MG63 (cell line): ENCODE data around the gene CCDC182. TPM values are rescaled to one million over a fixed set of nuclear protein-coding genes. Genes with fewer than 3 reads are reported as not detected.

ENCODE experiments used
- DNase-seq: peaks from one replicate; pipeline ENCODE4 v3.0.0-alpha.2; 2020
- H3K27me3 ChIP-seq: fragments of 250-450 bp; sonication (Bioruptor Pico); 2 replicates; pipeline ENCODE4 v1.5.1; 2020; ENCODE audit warnings: mild to moderate bottlenecking, moderate library complexity
- H3K36me3 ChIP-seq: fragments of 250-450 bp; sonication (Bioruptor Pico); 2 replicates; pipeline ENCODE4 v1.5.1; 2020; ENCODE audit warnings: mild to moderate bottlenecking, moderate library complexity
- H3K4me3 ChIP-seq: fragments of 250-450 bp; sonication (Bioruptor Pico); 2 replicates; pipeline ENCODE4 v1.5.1; 2020; ENCODE audit warnings: mild to moderate bottlenecking, moderate library complexity
- H3K9me3 ChIP-seq: fragments of 250-450 bp; sonication (Bioruptor Pico); 2 replicates; pipeline ENCODE4 v1.5.1; 2020; ENCODE audit warnings: mild to moderate bottlenecking, moderate library complexity
- total RNA-seq: library from RNA; depleted of rRNA; stranded (reverse); fragments of >200 nt; shearing (Covaris generic); gene quantifications from 2 replicates; pipeline ENCODE4 v1.2.3, GENCODE V29; 2014; ENCODE audit warnings: low replicate concordance

Gene CCDC182
- total RNA-seq, 1 experiment from 2014 or later: not detected

DNA sequence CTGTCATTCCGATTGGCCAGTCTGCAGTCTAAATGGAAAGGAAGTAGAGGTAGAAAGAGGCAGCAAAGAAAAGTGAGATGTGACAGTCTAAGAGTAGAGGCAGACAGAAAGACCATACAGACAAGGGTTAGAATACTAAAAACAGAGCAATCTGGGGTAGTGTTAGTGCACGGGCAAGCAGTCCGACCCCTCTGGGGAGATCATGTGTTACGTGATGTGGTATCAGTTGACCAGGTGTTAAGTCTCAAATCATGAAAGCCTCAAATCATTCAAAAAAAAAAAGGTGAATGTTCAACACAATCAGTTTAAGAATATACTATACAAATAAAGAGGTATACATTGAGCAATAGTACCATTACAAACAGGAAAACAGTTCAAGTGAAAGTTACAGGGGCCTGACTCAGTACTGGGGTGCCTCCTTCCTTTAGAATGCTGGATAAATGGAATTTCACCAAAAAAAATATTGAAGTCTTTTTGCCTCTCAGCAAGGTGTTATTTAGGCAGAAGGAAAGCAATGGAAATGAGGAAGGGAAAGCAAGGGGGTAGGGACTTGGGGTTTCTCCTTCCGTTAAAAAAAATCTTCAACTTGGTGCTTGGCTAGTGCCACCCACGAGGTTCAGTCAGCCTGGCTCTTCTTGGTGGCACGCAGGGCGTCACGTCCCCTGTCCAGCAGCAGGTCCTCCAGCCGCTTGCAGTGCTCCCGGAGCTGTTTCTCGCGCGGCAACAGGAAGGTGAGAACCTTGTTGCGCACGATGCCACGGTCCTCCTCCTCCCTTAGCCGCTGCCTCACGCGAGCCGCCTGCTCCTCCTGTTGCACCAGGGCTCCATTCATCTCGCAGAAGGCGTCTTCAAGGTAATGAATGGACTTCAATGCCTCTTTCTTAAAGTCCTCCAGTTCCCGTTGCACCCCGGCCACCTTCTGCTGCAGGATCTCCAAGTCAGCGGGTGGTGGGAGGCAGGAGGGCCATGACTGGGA lies 616 bp downstream of the CCDC182 start:
- Histone ChIP-seq H3K27me3 (peaks cover 12% of the 10 kb centered on the region), H3K9me3 (no peaks in the 10 kb centered on the region), H3K4me3 (no peak overlapping the region), H3K36me3 (no peaks in the 10 kb centered on the region)
- DNase-seq: no peak

GRCh38 chr17:57740235-57740528 lies 4.9 kb downstream of the CCDC182 start:
- Histone ChIP-seq H3K4me3 (no peak overlapping the region), H3K27me3 (no peaks in the 10 kb centered on the region; the same call in 1 of the 2 replicates), H3K36me3 (no peaks in the 10 kb centered on the region), H3K9me3 (no peaks in the 10 kb centered on the region)
- no peak for DNase-seq

DNA sequence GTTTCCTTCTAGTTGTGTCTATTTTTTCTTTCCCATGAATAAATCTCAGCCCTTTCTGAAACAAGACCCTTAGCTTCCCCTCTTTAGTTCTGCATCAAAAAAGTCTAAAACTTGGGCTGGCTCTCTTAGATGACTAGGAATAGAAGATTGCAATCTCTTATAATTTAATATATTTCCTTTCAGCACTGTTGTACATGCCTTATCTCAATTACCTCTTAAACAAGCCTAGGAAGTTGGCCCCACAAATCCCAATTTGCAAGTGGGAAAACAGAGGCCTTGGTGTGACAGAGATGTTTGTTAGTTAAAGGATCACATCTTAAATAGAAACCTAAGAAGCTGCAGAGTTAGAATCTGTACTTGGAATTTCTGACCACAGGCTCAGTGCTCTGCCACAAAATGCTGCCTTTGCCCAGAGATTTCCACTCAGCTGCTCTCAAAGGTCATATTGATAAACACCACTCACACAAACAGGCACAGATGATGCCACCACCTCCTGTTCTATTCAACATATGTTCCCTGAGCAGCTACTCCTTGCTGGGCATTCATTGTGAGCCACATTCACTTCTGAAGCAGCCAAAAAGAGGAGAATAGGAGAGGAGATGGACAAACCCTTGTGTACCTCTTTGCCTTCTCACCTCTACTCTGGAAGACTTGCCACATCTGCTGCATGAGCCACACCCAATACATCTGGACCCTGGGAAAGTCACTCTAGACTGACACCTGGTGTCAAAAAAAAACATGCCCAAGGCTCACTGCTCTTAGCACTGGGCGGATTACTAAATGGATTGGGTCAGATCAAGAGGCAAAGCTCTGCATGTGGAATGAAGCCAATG lies 5.5 kb downstream of the CCDC182 start:
- no peaks in the 10 kb centered on the region for H3K9me3 ChIP-seq
- H3K4me3 ChIP-seq: no peak overlapping the region
- no peaks in the 10 kb centered on the region for H3K36me3 ChIP-seq
- no peaks in the 10 kb centered on the region; the same call in 1 of the 2 replicates for H3K27me3 ChIP-seq
- DNase-seq: no peak

- no peaks in the 10 kb centered on the region for H3K9me3 ChIP-seq
- H3K36me3 ChIP-seq: no peaks in the 10 kb centered on the region
- H3K4me3 ChIP-seq: no peak overlapping the region
- H3K27me3 ChIP-seq: no peaks in the 10 kb centered on the region; the same call in 1 of the 2 replicates
- no peak for DNase-seq
Observed at GRCh38 chr17:57737450-57737849, 7.6 kb downstream of the CCDC182 start.

DNA sequence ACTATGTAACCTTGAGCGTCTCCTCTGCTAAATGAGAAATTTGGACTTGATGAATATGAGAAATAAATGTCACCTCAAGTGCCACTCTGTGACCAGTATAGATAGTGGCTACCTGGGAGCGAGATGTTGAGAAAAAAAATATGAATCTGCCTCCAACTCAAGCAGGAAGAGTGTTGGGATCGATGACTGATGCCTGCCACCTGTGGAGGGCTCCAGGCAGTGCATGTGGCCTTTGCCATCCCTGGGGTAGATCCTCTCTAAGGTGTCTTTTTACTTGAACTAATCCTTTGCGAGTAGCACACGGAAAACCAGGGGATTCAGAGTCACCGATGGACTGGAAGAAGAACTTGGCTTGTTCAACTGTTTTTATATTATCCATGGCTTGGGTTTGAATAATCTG lies 9.4 kb downstream of the CCDC182 start:
- no peaks in the 10 kb centered on the region for H3K36me3 ChIP-seq
- no peak for DNase-seq
- H3K27me3 ChIP-seq: no peaks in the 10 kb centered on the region; the same call in 1 of the 2 replicates
- no peak overlapping the region for H3K4me3 ChIP-seq
- no peaks in the 10 kb centered on the region for H3K9me3 ChIP-seq

DNA sequence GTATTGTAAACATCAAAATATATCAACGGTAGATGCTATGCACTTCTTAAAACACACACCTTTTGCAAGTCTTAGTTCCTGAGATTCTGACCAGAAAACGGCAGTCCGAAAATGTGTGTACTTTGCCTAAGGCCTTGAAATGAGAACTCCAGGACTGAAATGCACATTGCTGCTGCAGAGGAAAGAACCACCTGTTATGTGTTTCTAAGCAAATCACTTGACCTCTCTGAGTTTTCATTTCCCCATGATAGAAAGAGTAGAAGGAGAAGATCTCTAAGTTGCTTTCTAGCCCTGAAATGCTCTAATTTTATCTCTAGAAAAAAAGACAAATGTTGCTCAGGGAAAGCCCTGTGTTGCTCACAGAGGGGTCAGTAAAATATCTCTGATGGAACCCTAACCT lies 9.9 kb downstream of the CCDC182 start:
- no peak for DNase-seq
- H3K4me3 ChIP-seq: no peak overlapping the region
- no peaks in the 10 kb centered on the region for H3K36me3 ChIP-seq
- no peaks in the 10 kb centered on the region for H3K9me3 ChIP-seq
- H3K27me3 ChIP-seq: no peaks in the 10 kb centered on the region; the same call in 1 of the 2 replicates

DNA sequence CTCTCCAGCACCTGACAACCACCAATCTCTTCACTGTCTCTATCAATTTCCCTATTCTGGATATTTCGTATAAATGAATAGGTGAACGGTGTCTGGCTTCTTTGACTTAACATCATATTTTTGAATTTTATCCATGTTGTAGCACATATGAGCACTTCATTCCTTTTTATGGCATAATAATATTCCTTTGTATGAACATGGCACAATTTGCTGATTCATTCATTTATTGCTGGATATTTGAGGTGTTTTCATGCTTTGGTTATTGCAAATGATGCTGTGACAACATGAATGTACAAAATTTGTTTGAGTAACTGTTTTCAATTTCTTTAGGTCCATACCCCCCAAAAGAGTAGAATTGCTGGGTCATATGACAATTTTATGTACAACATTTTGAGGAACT lies 12.0 kb downstream of the CCDC182 start:
- Histone ChIP-seq H3K9me3 (no peaks in the 10 kb centered on the region), H3K27me3 (no peaks in the 10 kb centered on the region; the same call in 1 of the 2 replicates), H3K36me3 (no peaks in the 10 kb centered on the region), H3K4me3 (no peak overlapping the region)
- DNase-seq: no peak

DNA sequence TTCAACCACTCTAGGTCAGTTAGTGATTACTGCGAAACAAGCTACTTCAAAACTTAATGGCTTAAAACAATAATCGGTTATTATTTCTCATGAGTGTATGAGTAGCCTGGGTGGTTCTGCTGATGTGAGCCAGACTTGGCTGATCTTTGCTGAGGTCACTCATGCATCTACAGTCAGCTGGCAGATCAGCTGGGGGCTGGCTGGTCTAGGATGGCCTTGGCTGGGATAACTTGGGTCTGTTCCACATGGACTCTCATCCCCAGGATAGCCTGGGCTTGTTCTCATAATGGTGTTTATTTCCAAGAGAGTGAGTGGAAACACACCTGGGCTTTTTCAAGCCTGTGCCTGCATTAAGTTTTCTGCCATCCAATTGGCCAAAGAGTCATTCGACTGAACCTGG lies 13.0 kb downstream of the CCDC182 start:
- Histone ChIP-seq H3K9me3 (no peaks in the 10 kb centered on the region), H3K4me3 (no peak overlapping the region), H3K27me3 (no peaks in the 10 kb centered on the region; the same call in 1 of the 2 replicates), H3K36me3 (no peaks in the 10 kb centered on the region)
- no peak for DNase-seq

DNA sequence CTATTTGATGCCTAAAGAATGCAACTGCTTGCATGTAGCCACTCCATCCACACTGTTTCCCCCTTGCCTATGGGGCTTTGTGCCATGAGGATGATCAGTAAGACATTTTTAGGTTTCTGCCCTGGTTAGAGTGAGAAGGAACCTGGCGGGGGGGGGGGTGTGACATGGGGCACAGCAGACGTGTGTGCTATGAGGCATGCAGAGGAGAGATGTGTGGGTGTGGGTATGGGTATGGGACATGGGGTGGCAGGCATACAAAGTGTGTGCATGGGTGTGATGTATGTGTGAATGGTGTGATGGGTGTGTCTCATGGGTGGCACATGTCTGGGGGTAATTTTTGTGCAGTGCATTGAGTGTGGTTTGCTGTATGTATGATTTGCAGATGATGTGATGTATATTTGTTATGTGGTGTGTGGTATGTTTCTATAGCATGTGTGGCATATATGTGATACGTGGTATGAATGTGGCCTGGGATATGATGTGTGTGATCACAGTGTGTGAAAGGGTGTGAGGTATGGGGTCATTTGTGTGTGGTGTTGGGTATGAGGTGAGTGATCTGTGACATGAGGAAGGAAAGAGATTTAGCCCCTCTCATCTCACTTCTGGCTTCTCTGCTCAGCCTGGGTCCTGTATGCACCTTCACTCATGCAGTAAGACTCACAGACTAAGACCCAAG lies 14.9 kb downstream of the CCDC182 start:
- no peaks in the 10 kb centered on the region; the same call in 1 of the 2 replicates for H3K27me3 ChIP-seq
- DNase-seq: no peak
- no peaks in the 10 kb centered on the region for H3K9me3 ChIP-seq
- H3K4me3 ChIP-seq: no peak overlapping the region
- no peaks in the 10 kb centered on the region for H3K36me3 ChIP-seq

- Histone ChIP-seq H3K36me3 (no peaks in the 10 kb centered on the region), H3K27me3 (no peaks in the 10 kb centered on the region), H3K4me3 (no peak overlapping the region), H3K9me3 (no peaks in the 10 kb centered on the region)
- DNase-seq: no peak
Observed at GRCh38 chr17:57727630-57728175, 17.4 kb downstream of the CCDC182 start.

DNA sequence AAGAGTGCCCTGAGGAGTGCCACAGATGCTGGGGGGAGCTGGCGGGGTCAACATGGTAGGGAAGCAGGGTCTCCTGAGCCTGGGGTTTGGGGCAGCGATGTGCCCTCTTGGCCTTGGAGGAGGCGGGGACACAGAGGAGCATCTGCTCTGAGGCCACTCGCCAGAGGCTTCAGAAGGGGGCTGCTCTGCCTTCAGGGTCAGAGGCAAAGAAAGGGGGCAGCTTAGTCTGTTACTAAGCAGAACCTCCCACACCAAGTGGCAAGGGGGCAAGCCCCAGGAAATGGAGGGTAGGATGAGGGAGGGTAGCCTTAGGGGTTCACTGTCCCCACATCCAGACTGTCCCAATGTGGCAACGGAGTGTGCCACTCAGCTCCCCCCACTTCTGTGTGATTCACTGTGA lies 18.3 kb downstream of the CCDC182 start:
- no peak for DNase-seq
- Histone ChIP-seq H3K27me3 (no peaks in the 10 kb centered on the region), H3K36me3 (no peaks in the 10 kb centered on the region), H3K4me3 (no peak overlapping the region), H3K9me3 (no peaks in the 10 kb centered on the region)

DNA sequence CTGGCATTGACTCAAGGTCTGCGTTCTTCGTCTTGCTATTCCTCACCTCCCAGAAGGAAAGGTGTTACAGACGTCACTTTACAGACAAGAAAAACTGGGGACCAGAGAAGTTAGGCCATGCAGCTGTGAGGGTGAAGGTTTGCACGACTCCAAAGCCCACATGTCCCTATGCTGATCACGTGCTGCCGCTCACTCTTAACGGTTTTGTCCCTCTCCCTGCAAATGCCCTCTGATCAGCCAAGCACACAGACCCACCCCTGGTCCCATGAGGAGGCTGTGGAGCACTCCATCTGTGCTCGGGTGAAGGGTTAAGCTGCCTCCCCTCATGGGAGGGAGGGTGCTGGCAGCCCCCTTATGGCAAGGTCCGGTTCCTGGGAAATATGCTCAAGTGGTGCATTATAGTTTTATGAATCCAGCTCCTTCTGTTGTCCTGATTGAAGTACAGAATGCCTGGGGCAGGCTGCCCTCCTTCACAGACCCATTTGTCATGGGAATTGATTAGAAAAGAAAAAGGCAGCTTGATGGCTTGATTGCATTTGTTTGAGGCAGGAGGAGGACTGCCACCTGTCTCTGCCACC lies 18.8 kb downstream of the CCDC182 start:
- Histone ChIP-seq H3K27me3 (no peaks in the 10 kb centered on the region), H3K36me3 (no peaks in the 10 kb centered on the region), H3K9me3 (no peaks in the 10 kb centered on the region), H3K4me3 (no peak overlapping the region)
- DNase-seq: no peak

- Histone ChIP-seq H3K36me3 (no peaks in the 10 kb centered on the region), H3K9me3 (no peaks in the 10 kb centered on the region), H3K27me3 (no peaks in the 10 kb centered on the region)
Observed at GRCh38 chr17:57724729-57725125, 20.4 kb downstream of the CCDC182 start.

GRCh38 chr17:57724026-57724728 lies 20.9 kb downstream of the CCDC182 start:
- H3K36me3 ChIP-seq: no peaks in the 10 kb centered on the region
- peak; percentile 24 for DNase-seq
- no peaks in the 10 kb centered on the region; the same call in 1 of the 2 replicates for H3K27me3 ChIP-seq
- no peak overlapping the region for H3K4me3 ChIP-seq
- H3K9me3 ChIP-seq: no peaks in the 10 kb centered on the region

More at GRCh38 chr17:57724729-57725125, 20.4 kb downstream of the CCDC182 start:
- DNase-seq: no peak
- no peak overlapping the region for H3K4me3 ChIP-seq

GRCh38 chr17:57723427-57724025 lies 21.6 kb downstream of the CCDC182 start:
- Histone ChIP-seq H3K27me3 (no peaks in the 10 kb centered on the region; the same call in 1 of the 2 replicates), H3K9me3 (no peaks in the 10 kb centered on the region), H3K4me3 (no peak overlapping the region), H3K36me3 (no peaks in the 10 kb centered on the region)
- DNase-seq: no peak
